Skin epidermis (tissue), 12 donors: ENCODE results near the gene MAN2B2.

Experiments used
- H3K27ac ChIP-seq, 21 experiments: fragments of 200-600 bp; sonication (generic) in 11 of 21; one replicate each; pipeline ENCODE4 v1.5.0; 2020; ENCODE audit warnings: mild to moderate bottlenecking in 3 of 21, inconsistent platforms in 2 of 21, moderate library complexity in 2 of 21
- H3K4me3 ChIP-seq, 7 experiments: fragments of 200-600 bp; sonication (generic) in 2 of 7; one replicate each; pipeline ENCODE4 v1.5.0; 2020; ENCODE audit warnings: inconsistent platforms in 2 of 7, mild to moderate bottlenecking in 2 of 7, moderate library complexity in 1 of 7

MAN2B2 gene

DNA sequence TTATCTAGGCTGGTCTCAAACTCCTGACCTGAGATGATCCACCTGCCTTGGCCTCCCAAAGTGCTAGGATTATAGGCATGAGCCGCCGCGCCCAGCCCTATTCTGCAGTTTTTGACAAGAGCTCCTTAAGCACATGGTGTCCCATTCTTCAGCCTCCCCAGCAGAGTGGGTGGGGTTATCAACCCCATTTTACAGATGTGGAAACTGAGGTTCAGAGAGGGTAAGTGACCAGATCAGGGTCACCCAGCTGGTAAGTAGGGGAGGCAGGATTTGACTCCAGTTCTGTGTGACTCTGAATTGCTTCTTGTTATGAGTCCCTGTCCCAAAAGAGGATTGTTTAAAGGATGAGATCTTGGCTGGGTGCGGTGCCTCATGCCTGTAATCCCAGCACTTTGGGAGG is 14.5 kb downstream of the MAN2B2 start:
- Histone ChIP-seq H3K4me3 (no peak overlapping the region), H3K27ac (no peak overlapping the region)

DNA sequence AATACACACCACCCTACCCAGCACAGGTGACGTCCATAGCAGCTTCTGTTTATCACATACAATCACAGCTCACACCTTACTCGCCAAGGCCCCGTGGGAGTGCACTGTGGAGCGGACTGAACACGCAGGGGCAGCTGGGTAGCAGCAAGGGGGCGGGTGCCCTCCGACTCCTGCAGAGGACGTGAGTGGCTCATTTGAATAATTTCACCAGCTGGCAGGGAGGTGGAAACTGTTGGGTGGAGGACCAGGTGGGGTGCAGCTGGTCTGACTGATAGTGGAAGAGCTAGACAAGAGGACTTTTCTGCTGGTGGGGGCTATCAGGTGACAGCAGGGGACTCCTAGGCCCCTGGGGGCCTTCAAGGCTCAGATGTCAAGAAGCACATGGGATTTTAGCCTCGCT is 16.3 kb downstream of the MAN2B2 start:
- Histone ChIP-seq H3K27ac (no peak overlapping the region), H3K4me3 (no peak overlapping the region)

DNA sequence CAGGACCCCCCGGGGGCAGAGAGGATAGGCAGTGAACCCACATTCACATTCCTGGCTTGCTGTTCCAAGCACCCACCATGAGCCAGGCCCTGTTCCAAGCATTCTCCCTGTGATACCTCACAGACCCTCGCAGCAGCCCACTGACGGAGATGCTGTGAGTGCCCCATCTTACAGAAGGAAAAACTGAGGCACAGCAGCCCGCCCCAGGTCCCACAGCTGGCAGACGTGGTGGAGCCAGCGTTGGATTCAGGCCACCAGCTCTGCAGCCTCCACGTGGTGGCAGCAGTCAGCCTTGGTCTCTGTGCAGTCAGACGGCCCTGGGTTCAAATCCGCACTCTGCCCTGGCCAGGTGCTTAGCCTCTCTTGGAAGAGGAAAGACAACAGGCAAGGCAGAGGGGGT is 16.8 kb downstream of the MAN2B2 start:
- H3K27ac ChIP-seq = no peak overlapping the region
- no peak overlapping the region for H3K4me3 ChIP-seq

DNA sequence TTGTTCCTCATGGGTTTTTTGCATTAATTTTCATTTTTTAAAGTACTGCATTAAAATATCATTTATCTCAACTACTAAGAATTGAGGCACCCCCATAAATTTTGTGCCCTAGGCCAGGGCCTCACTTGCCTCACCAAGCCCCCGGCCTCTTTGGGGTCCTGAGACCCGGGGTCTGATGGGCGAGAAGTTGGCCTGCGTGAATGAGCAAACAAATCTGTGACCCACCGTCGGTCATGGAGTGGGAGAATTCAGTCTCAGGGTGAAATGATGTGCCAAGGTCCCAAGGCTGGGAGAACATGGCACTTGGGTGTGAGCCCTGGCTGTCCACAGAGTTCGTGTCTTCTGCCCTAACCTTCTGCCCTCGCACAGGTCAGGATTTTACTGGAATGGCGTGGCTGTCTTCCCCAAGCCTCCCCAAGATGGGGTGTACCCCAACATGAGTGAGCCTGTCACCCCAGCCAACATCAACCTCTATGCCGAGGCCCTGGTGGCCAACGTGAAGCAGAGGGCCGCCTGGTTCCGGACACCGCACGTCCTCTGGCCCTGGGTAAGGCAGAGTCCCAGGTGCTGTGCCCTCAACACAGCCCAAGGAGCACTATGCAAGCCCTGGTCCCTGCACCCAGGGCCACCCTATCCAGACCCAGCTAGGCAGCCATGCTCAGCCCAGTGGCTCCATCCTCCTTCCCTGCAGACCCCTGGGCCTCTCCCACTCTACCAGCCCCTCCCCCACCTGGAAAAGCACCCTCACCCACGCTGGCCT is 18.0 kb downstream of the MAN2B2 start:
- Histone ChIP-seq H3K4me3 (no peak overlapping the region), H3K27ac (no peak overlapping the region)

DNA sequence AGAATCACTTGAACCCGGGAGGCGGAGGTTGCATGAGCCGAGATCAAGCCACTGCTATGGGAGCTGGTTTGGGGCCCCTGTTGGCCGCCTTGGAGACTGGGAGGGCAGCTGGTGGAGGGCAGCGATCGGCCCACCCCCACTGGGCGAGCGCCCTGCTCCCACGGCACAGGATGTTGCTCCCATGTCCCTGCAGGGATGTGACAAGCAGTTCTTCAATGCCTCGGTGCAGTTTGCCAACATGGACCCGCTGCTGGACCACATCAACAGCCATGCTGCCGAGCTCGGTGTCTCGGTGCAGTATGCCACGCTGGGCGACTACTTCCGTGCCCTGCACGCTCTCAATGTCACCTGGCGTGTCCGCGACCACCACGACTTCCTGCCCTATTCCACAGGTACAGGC is 19.4 kb downstream of the MAN2B2 start:
- H3K27ac ChIP-seq = no peak overlapping the region
- no peak overlapping the region for H3K4me3 ChIP-seq

DNA sequence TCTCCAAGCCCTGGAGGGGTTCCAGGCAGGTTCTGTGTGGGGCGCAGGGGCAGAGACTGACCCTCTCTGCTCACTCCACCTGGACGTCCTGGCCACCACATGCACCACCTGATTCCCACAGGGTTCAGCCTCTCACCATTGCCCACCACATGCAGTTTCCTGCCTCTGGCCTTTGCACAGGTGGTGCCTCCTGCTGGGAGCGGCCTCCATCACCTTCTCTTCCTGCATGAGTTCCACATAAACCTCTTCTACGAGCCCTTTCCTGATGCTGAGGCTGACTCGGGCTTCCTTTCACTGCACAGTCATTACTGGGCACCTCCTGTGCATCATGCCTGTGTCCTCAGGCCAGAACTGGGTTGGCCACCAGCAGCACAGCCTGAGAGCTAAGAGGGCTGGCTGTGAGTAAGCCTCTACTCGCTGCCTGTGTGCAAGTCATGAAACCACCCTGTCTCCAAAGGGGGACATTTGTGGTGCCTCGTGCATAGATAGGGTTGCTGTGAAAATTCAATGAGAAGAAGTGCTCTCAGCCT is 19.9 kb downstream of the MAN2B2 start:
- H3K27ac ChIP-seq = no peak overlapping the region
- no peak overlapping the region for H3K4me3 ChIP-seq

DNA sequence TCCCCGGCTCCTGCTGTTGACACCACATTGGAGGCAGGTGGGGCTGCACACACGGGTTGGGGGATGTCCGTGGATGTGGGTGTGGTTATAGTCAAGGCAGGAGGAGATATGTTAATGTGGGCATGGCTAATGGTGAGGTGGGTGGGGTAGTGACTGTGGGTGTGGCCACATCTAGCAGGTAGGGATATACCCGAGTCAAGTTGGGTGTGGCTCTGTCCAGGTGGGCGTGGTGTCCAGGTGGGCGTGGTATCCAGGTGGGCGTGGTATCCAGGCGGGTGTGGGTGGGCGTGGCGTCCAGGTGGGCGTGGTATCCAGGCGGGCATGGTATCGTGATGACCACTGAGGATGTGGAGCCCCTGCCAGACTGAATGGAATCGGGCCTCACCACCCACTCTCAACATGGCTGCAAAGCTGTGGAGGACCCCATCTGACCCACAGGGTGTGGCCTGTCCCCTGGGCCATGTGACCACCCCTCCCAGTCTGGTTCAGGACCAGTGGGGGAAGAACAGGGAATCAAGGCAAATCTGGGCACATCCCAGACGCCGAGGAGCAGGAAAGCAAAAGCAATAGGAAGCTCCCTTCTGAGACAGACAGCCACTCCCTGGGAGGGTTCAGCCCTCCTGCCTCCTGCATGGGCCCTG is 21.0 kb downstream of the MAN2B2 start:
- H3K4me3 ChIP-seq = no peak overlapping the region
- no peak overlapping the region for H3K27ac ChIP-seq

DNA sequence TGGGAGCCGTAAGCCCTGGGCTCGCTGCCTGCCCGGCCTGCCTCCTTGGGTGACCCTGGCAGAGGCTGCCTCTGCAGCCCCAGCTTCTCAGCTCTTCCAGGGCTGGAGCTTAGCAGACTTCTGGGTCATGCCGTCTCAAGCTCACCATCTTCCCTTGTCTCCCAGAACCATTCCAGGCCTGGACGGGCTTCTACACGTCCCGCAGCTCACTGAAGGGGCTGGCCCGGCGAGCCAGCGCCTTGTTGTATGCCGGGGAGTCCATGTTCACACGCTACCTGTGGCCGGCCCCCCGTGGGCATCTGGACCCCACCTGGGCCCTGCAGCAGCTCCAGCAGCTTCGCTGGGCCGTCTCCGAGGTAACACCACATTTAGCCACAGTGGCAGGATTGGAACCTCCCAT is 22.0 kb downstream of the MAN2B2 start:
- Histone ChIP-seq H3K4me3 (no peak overlapping the region), H3K27ac (no peak overlapping the region)

DNA sequence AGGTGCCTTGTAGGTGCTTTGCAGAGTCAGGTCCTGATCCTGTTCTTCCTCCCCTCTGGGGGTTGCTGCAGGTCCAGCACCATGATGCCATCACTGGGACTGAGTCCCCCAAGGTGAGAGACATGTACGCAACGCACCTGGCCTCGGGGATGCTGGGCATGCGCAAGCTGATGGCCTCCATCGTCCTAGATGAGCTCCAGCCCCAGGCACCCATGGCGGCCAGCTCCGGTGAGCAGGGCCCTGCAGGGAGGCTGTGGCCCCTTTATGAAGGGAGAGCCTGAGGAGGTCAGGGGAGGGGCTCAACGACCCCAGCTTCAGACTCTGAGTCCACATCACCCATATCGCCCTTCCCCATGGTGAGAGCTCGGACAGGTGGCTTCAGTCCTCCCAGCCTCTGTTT is 23.1 kb downstream of the MAN2B2 start:
- H3K27ac ChIP-seq = no peak overlapping the region
- no peak overlapping the region for H3K4me3 ChIP-seq

DNA sequence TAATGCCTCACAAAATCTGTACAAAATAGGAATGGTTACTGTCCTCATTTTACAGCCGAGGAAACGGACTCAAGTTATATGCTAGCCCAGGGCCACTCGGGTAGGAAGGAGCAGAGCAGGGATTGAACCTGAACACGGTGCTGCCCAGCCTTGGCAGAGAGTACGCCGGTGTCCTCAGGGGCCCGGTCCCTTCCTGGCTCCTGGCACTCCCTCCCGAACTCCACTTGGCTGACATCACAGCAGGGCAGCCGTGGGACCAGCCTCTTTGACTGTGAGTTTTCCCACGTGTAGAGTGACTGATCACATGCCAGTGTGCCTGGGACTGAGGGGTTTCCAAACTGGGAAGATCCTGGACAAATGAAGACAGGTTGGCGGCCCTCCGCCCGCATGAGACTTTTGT is 23.7 kb downstream of the MAN2B2 start:
- Histone ChIP-seq H3K27ac (no peak overlapping the region), H3K4me3 (no peak overlapping the region)

DNA sequence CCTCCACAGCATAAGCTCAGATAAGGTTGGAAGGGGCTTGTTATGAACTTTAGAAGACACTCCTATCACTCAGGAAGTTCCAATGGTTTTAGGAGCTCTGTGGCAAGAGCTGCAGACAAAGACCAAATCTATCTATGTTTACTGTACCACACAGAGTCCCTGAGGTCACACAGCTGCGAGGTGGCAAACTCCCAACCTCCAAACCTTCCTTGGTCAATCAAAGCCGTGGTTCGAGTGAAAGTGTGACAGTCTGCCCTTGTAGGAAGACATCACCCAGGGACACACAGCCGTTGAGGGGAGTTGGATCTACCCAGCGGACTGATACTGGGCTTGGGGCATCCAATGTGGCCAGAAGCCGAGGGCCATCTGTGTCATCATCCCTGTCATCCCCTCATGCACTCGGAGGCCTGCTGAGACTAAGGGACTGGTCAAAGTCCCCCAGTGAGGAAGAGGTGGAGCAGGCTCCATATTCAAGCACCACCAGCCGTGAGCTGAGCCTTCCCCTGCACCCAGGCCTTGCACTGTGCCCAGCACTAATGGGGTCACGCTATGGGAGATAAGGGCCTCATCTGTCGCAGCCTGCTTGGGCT is 26.8 kb downstream of the MAN2B2 start:
- Histone ChIP-seq H3K4me3 (no peak overlapping the region), H3K27ac (no peak overlapping the region)

DNA sequence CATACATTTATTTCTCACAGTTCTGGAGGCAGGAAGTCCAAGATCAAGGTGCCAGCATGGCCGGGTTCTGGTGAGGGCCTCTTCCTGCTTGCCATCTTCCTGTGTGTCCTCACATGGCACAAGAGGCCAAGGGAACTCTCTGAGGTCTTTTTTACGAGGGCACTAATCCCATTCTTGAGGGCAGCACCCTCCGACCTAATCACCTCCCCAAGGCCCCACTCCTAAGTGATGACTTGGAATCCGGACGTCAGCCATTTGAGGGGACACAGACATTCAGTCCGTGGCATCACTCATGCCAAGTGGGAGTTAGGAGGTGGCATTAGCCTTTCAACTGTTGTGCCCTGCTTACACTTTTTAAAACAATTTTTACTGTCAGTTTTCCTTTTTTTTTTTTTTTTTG is 27.3 kb downstream of the MAN2B2 start:
- Histone ChIP-seq H3K27ac (no peak overlapping the region), H3K4me3 (no peak overlapping the region)

DNA sequence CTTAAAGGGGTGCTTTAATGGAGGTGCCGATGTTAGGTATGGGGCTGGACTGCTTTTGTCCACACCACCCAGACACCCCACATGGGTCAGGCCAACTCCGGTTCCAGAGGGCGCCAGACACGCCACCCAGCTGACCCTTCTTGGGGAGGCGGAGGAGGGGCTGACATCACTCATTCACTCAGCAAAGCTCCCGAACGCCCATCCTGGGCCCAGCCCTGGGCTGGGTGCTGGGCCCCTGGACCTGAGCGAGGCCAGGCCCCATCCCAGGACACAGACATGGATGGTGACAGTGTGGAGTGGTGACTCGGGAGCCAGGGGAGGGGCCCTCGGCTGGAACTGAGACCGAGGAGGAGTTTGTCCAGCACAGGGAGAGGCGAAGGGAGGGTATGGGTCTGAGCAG is 28.1 kb downstream of the MAN2B2 start:
- Histone ChIP-seq H3K27ac (no peak overlapping the region), H3K4me3 (no peak overlapping the region)

DNA sequence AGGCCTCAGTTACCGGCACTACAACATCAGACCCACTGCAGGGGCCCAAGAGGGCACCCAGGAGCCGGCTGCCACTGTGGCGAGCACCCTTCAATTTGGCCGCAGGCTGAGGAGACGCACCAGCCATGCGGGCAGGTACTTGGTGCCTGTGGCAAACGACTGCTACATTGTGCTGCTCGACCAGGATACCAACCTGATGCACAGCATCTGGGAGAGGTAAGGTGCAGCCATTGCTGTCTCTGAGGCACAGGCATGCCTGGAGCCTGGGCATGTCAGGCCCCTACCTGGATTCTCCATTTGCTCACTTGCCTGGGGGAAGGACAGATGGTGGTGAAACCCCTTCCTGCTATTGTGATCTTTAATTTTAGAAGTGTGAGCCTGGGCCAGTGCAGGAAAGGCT is 30.1 kb downstream of the MAN2B2 start:
- Histone ChIP-seq H3K27ac (no peak overlapping the region), H3K4me3 (no peak overlapping the region)

DNA sequence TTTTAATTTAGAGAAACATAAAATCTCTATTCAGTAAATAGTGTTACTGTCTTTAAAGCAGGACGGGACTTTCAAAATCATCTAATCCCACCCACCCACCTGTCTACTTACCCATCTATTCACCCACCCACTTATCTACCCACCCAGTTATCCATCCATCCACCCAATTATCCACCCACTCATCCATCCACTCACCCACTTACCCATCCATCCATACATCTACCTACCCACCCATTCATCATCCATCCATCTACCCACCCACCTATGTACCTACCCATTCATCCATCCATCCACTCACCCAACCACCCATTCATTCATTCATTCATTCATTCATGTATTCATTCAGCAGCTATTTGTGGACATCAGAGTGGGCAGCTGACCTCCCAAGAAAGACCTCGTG is 30.6 kb downstream of the MAN2B2 start:
- no peak overlapping the region for H3K27ac ChIP-seq
- H3K4me3 ChIP-seq = no peak overlapping the region

DNA sequence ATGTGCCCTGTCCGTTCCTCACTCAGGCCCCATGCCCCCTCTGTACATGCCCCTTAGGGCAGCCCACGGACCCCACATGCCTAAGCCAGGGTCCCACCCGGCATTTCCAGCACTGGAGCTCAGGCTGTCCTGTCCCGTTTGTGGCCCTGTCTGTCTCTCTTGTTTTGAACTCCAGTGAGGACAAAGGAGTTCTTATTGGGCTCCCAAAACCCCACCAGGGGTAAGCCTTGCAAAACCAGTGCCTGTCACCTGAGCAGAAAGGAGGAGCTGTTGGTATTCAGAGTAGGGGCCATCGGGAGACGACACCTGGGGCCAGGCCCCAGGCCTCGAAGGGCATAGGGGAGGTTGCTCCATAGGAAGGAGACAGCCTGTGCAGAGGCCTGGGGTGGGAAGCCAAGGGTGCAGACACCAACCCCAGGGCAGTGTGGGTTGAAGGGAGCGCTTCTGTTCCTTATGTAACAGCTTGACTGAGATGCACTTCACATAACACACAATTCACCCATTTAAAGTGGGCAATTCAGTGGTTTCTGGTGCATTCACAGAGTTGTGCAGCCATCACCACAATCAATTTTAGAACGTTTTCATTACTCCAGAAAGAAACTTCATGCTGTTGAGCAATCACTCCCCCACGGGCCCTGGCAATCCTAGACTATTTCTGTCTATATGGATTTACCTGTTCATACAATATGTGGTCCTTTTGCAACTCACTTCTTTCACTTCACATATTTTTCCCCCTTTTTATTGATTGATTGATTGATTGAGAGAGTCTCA is 31.7 kb downstream of the MAN2B2 start:
- H3K27ac ChIP-seq = no peak overlapping the region
- H3K4me3 ChIP-seq = no peak overlapping the region

DNA sequence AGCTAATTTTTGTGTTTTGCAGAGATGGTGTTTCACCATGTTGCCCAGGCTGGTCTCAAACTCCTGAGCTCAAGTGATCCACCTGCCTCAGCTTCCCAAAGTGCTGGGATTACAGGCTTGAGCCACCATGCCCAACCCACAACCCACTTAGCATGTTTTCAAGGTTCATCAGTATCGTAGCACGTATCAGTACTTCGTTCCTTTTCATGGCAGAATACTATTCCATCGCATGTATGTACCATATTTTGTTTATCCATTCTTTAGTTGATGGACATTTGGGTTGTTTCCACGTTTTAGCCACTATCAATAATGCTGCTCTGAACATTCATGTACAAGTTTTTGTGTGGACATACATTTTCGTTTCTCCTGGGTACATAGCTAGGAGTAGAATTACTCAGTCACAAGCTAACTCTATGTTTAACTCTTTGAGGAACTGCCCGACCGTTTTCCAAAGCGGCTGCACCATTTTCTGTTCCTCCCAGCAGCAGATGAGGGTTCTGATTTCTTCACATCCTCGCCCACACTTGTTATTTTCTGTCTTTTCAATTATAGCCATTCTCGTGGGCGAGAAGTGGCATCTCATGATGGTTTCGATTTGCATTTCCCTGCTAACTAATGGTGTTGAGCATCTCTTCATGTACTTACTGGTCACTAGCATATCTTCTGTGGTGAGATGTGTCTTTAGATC is 32.5 kb downstream of the MAN2B2 start:
- Histone ChIP-seq H3K4me3 (no peak overlapping the region), H3K27ac (no peak overlapping the region)

DNA sequence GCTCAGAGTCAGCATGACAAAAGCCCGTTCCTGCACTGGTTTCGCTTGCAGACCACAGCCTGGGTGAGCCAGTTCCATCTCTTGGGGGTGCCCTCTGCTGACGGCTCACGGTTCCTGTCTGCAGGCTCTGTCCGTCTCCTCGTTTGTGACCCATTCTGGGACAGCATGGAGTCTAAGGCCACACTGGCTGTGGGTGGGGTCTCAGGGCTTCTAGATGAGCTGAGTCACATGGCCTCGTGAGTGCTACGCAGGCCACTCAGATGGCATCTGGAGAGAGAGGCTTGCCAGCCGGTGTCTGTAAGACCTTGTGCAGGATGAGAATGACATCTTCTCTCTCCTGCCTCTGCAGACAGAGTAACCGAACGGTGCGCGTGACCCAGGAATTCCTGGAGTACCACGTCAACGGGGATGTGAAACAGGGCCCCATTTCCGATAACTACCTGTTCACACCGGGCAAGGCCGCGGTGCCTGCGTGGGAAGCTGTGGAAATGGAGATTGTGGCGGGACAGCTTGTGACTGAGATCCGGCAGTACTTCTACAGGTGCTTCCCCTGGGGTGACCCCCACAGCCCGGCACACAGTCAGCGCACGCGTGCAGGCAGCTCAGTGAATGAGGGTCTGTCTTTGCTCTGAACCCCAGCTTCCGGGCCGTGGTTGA is 33.9 kb downstream of the MAN2B2 start:
- H3K27ac ChIP-seq = no peak overlapping the region
- H3K4me3 ChIP-seq = no peak overlapping the region

DNA sequence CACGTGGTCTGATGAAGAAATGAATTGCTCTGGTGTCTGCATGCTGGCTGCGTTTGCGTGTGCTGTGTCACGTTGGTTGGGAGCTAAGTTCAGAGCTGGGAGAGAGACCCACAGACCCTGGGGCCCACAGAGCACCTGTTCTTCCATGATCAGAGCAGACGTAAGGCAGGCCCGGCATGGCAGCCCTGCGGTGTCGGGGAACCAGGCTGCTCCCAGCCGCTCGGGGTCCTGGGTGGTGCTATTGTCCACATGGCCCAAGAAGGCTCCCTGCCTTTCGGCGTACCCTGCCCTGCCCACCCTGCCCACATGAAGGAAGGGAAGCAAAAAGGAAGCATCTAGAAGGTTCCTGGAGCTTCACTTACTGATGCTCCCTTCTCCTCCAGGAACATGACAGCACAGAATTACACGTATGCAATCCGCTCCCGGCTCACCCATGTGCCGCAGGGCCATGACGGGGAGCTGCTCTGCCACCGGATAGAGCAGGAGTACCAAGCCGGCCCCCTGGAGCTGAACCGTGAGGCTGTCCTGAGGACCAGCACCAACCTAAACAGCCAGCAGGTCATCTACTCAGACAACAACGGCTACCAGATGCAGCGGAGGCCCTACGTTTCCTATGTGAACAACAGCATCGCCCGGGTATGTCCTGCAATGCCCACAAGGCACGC is 34.6 kb downstream of the MAN2B2 start:
- no peak overlapping the region for H3K27ac ChIP-seq
- H3K4me3 ChIP-seq = no peak overlapping the region
